Thyroid gland (tissue), 4 donors: ENCODE results near the gene STN1. TPM values are rescaled to one million over a fixed set of nuclear protein-coding genes. Genes with fewer than 3 reads are reported as not detected.

Experiments
- DNase-seq, 2 donors: peaks; one replicate each; pipeline ENCODE4 v3.0.0-alpha.2; 2019
- H3K27ac ChIP-seq, 3 donors: fragments of 200-600 bp; sonication (generic); 1 replicate in 2 of 3; 2 replicates in 1 of 3; pipeline ENCODE4 v1.5.1; 2016 to 2019; ENCODE audit warnings: mild to moderate bottlenecking in 1 of 3, moderate library complexity in 1 of 3
- H3K27me3 ChIP-seq: fragments of 200-600 bp; sonication (generic); one replicate; pipeline ENCODE4 v1.5.1; 2019
- H3K36me3 ChIP-seq, 2 donors: fragments of 200-600 bp; sonication (generic); one replicate each; pipeline ENCODE4 v1.5.1; 2016 to 2019
- H3K4me1 ChIP-seq, 2 donors: fragments of 200-600 bp; sonication (generic); one replicate each; pipeline ENCODE4 v1.5.1; 2017 to 2019
- H3K4me3 ChIP-seq, 3 donors: fragments of 200-600 bp; sonication (generic); replicated peaks in 1 of 3; 1 replicate in 2 of 3; 2 replicates in 1 of 3; pipeline ENCODE4 v1.5.1; 2016; ENCODE audit warnings: mild to moderate bottlenecking in 1 of 3
- H3K9me3 ChIP-seq: fragments of 200-600 bp; sonication (generic); one replicate; pipeline ENCODE4 v1.5.1; 2017
- POLR2A ChIP-seq, 2 donors: fragments of 450-650 bp; IDR thresholded peaks; one replicate each; pipeline ENCODE4 v1.6.1; 2017; ENCODE audit warnings: antibody characterized with exemption in 2 of 2, mild to moderate bottlenecking in 2 of 2, moderate library complexity in 1 of 2
- WGBS, 2 donors: methylation state at CpG; one replicate each; pipeline ENCODE4 v1.1.5; 2017; 5-methylcytosine and 5-hydroxymethylcytosine counted together
- intact Hi-C: fragments of 100-400 bp; cut with DNase I; formaldehyde crosslinking; loops from one replicate; pipeline ENCODE4 v1.15.1; 2023
- total RNA-seq, 4 donors: library from RNA; depleted of rRNA; stranded (reverse); fragments of >200 nt; gene quantifications; one replicate each; pipeline ENCODE4 v1.2.3, GENCODE V29; 2016
- TF ChIP-seq, protein P1 (sequence below), 6 experiments: fragments of 200-600 bp in 3 of 6; fragments of 450-650 bp in 3 of 6; sonication (generic) in 3 of 6; IDR thresholded peaks; one replicate each; pipeline ENCODE4 v1.5.1; 2016 to 2019; ENCODE audit warnings: antibody characterized with exemption in 6 of 6, mild to moderate bottlenecking in 2 of 6, inconsistent platforms in 1 of 6, moderate library complexity in 1 of 6

Gene STN1
- total RNA-seq, 4 donors from 2014 or later: 20.7 to 37.1 (median 30.7) TPM

DNA sequence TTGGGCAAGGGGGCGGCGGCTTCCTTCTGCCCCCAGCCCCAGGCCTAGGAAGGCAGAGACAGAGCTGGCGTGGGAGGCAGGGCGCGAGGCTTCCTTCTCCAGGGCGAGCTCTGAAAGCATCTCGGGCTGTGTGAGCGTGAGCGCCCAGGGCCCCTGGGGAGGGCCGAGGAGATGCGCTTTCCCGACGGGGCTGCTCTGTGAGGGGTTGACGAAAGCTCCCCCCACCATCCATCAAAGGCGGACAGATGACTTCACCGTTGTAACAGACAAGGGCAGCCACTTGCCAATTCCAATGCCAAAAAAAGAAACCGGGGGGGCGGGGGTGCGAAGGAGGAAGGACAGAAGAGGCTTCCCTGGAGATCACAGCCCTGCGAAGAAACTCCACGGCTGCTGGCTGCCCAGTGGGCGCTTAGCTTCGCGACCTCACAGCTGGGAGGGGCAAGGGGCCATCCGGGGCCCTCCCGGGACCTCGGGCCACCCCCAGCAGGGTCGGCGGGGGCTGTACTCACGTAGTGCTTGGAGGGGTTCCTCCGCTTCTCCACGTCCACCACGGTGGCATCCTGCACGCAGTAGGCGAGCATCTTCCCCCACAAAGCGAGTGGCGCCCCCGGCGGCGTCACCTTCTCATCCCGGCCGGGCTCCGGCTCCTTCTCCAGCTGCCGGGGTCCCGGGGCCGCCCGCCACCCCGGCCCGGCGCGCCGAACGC, 63.1 kb downstream of the STN1 start:
- peak overlapping the region; percentile 9 to 54 (median 51) for H3K4me3 ChIP-seq
- DNase-seq: no peak
- 4 to 6% methylated on average over 7 to 29 of the region's 53 CpGs for WGBS, 2 donors
- H3K27me3 ChIP-seq: no peaks in the 10 kb centered on the region
- intact Hi-C loops: loop anchor here (5.0 kb wide), 1 partner anchor 143 kb away; no protein-coding TSS in a partner anchor
- H3K9me3 ChIP-seq: no peaks in the 10 kb centered on the region
- H3K36me3 ChIP-seq: no peaks in the 10 kb centered on the region
- peaks cover 12 to 45% of the 10 kb centered on the region in 2 donors for H3K4me1 ChIP-seq
- no peak for TF ChIP-seq POLR2A (IDR thresholded peaks at IDR 0.05)
- TF ChIP-seq, protein P1, sequence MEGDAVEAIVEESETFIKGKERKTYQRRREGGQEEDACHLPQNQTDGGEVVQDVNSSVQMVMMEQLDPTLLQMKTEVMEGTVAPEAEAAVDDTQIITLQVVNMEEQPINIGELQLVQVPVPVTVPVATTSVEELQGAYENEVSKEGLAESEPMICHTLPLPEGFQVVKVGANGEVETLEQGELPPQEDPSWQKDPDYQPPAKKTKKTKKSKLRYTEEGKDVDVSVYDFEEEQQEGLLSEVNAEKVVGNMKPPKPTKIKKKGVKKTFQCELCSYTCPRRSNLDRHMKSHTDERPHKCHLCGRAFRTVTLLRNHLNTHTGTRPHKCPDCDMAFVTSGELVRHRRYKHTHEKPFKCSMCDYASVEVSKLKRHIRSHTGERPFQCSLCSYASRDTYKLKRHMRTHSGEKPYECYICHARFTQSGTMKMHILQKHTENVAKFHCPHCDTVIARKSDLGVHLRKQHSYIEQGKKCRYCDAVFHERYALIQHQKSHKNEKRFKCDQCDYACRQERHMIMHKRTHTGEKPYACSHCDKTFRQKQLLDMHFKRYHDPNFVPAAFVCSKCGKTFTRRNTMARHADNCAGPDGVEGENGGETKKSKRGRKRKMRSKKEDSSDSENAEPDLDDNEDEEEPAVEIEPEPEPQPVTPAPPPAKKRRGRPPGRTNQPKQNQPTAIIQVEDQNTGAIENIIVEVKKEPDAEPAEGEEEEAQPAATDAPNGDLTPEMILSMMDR (IDR thresholded peaks at IDR 0.05): no peak
- H3K27ac ChIP-seq: peak overlapping the region in 1 of 3 donors; percentile 28

DNA sequence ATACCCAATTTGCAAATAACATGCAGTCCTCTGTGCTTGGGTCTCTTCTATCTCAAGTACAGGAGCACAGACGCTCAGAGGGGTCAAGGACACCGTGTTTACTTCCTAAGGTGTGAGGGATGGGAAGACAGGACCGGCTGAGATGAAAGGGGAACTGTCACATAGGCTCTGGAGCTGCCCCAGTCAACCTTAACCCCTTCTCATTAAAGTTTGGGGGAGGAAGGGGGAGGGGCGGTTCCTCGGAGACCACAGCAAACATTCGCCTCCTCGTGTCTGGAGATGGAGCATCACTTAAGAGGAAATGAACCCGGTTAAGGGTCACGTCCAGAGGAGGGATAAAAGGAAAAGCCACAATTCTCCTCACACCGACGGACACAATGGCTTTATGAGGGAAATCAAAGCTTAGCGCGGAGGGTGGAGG, 63.7 kb downstream of the STN1 start:
- no peaks in the 10 kb centered on the region for H3K9me3 ChIP-seq
- peaks cover 7 to 50% of the 10 kb centered on the region in 2 donors for H3K4me1 ChIP-seq
- no peak for TF ChIP-seq POLR2A (IDR thresholded peaks at IDR 0.05)
- TF ChIP-seq, protein P1 (IDR thresholded peaks at IDR 0.05): no peak
- intact Hi-C loops: no loop called here
- H3K36me3 ChIP-seq: no peaks in the 10 kb centered on the region
- WGBS, 2 donors: 13 to 14% methylated on average over 11 to 13 of the region's 13 CpGs
- H3K27me3 ChIP-seq: no peaks in the 10 kb centered on the region
- no peak for DNase-seq
- peak overlapping the region in 2 of 3 donors; percentile 9 to 51 for H3K4me3 ChIP-seq
- peak overlapping the region in 1 of 3 donors; percentile 28 for H3K27ac ChIP-seq

DNA sequence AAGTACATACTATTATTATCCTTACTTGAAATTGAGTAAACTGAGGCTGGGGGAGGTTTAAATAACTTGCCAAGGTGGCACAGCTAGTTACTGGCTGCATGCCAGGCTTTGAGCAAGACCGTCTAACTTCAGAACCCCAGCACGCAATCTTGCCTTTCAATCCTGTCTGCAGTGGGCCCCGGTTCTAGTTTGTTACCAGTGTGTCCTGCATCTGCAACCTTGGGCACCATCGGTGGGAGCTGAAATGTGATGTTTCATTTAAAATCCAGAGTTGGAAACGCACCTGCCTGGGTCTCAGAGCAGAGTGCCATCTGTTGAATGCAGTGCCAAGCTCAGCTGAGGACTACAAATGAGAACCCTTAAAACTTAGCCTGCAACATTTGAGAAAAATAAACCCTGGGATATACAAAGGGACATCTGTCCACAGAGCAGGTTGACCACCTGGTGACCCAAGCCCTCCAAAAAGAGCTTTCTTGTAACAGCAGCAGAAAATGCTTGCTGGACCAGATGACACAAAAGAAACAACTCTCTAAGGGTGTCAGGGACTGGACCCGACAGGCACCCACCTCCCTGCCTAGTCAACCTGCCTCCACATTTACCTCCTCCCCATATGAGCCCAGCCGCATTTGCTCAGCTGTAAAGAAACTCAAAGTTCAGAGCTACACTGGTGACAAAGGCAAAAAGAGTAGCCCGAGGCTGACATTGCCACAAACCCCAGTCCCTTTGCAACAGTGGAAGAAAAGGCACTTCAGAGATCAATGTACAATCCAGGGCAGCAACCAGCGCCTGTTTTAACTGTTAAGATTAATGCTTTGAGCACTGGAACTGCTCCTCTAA, 64.3 kb downstream of the STN1 start:
- Histone ChIP-seq H3K4me3 (no peak overlapping the region), H3K27me3 (no peaks in the 10 kb centered on the region), H3K9me3 (no peaks in the 10 kb centered on the region), H3K27ac (peak overlapping the region in 1 of 3 donors; percentile 28), H3K36me3 (no peaks in the 10 kb centered on the region), H3K4me1 (peaks cover 4 to 51% of the 10 kb centered on the region in 2 donors)
- 73 to 82% methylated on average over 9 of the region's 9 CpGs for WGBS, 2 donors
- intact Hi-C loops: no loop called here
- no peak for DNase-seq
- TF ChIP-seq, protein P1 (IDR thresholded peaks at IDR 0.05): no peak
- TF ChIP-seq POLR2A (IDR thresholded peaks at IDR 0.05): no peak

DNA sequence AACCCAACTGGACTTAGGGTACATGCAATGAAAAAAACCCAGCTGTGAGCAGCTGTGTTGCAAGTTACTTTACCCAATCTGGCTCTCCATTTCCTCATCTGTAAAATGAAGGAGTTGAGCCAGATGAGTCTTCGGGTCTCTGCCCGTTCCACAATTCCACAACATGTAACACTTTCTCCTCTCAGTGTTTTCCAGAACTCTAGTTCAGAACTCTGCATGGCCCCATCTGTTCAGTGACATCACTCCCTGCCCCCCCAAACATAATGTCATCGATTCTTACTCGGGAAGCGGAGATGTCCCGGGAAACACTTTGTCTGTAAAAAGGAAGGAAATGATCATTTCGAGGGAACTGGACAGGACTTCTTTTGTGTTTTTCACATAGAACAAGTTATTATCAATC, 65.1 kb downstream of the STN1 start:
- WGBS, 2 donors: 63 to 74% methylated on average over 7 of the region's 7 CpGs

More for the DNA sequence above, 65.1 kb downstream of the STN1 start:
- TF ChIP-seq, protein P1 (IDR thresholded peaks at IDR 0.05): no peak
- no peak for TF ChIP-seq POLR2A (IDR thresholded peaks at IDR 0.05)
- H3K27me3 ChIP-seq: no peaks in the 10 kb centered on the region
- no peaks in the 10 kb centered on the region for H3K9me3 ChIP-seq
- intact Hi-C loops: no loop called here
- no peak overlapping the region for H3K4me3 ChIP-seq
- no peaks in the 10 kb centered on the region for H3K36me3 ChIP-seq
- DNase-seq: no peak
- peak overlapping the region in 1 of 3 donors; percentile 10 for H3K27ac ChIP-seq
- H3K4me1 ChIP-seq: peaks cover 4 to 51% of the 10 kb centered on the region in 2 donors
